GM04503 (cell line): Measurements from ENCODE around the gene WDFY4.

Experiments used
- DNase-seq: peaks from one replicate; pipeline ENCODE4 v3.0.0-alpha.2; 2012; ENCODE audit warnings: low read depth

WDFY4 gene

GRCh38 chr10:48945441-48946130, 260.9 kb downstream of the WDFY4 start:
- DNase-seq: no peak

- no peak for DNase-seq
Observed at GRCh38 chr10:48946332-48946731, 261.7 kb downstream of the WDFY4 start.

GRCh38 chr10:48946891-48947500, 262.3 kb downstream of the WDFY4 start:
- DNase-seq: no peak

GRCh38 chr10:48947690-48948469, 263.2 kb downstream of the WDFY4 start:
- DNase-seq: no peak

- DNase-seq: no peak
Observed at GRCh38 chr10:48948470-48949037, 263.9 kb downstream of the WDFY4 start.

- DNase-seq: no peak
Observed at GRCh38 chr10:48951707-48952106, 267.0 kb downstream of the WDFY4 start.

GRCh38 chr10:48957361-48958151, 272.9 kb downstream of the WDFY4 start:
- DNase-seq: no peak

- no peak for DNase-seq
Observed at GRCh38 chr10:48958598-48959190, 274.0 kb downstream of the WDFY4 start.

- DNase-seq: no peak
Observed at GRCh38 chr10:48964038-48964437, 279.4 kb downstream of the WDFY4 start.

GRCh38 chr10:48965460-48965859, 280.8 kb downstream of the WDFY4 start:
- no peak for DNase-seq

- no peak for DNase-seq
Observed at GRCh38 chr10:48968036-48968435, 283.4 kb downstream of the WDFY4 start.

GRCh38 chr10:48970046-48970445, 285.4 kb downstream of the WDFY4 start:
- DNase-seq: no peak

- DNase-seq: no peak
Observed at GRCh38 chr10:48970654-48971053, 286.0 kb downstream of the WDFY4 start.

GRCh38 chr10:48973065-48973464, 288.4 kb downstream of the WDFY4 start:
- DNase-seq: no peak

- DNase-seq: no peak
Observed at GRCh38 chr10:48974510-48975156, 290.0 kb downstream of the WDFY4 start.

GRCh38 chr10:48976196-48976595, 291.5 kb downstream of the WDFY4 start:
- DNase-seq: no peak

- DNase-seq: no peak
Observed at GRCh38 chr10:48978318-48978717, 293.6 kb downstream of the WDFY4 start.

GRCh38 chr10:48981310-48981907, 296.7 kb downstream of the WDFY4 start:
- DNase-seq: no peak

- DNase-seq: no peak
Observed at GRCh38 chr10:48982584-48982983, 297.9 kb downstream of the WDFY4 start.

GRCh38 chr10:48983648-48984351, 299.1 kb downstream of the WDFY4 start:
- DNase-seq: no peak
